Stimulated activated CD4-positive, alpha-beta T cell treated with anti-CD3 and anti-CD28 coated beads, Interleukin-4, amount 100 ng/mL, for 24 hours (primary cell): Measurements from ENCODE around the gene SMG5.

Experiments used
- DNase-seq: peaks from one replicate; pipeline ENCODE4 v3.0.0-alpha.2; 2020

Gene SMG5

DNA sequence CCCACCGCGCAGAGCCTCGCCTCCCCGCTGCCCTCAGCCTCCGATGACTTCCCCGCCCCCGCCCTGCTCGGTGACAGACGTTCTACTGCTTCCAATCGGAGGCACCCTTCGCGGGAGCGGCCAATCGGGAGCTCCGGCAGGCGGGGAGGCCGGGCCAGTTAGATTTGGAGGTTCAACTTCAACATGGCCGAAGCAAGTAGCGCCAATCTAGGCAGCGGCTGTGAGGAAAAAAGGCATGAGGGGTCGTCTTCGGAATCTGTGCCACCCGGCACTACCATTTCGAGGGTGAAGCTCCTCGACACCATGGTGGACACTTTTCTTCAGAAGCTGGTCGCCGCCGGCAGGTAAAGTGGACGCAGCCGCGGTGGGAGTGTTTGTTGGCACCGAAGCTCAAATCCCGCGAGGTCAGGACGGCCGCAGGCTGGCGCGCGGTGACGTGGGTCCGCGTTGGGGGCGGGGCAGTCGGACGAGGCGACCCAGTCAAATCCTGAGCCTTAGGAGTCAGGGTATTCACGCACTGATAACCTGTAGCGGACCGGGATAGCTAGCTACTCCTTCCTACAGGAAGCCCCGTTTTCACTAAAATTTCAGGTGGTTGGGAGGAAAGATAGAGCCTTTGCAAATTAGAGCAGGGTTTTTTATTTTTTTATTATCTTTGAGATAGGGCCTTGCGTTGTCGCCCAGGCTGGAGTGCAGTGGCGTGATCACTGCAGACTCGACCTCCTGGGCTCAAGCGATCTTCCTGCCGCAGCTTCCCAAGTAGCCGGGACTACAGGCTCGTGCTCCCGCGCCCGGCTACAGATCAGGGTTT is 69.6 kb downstream of the SMG5 start, which contains the start of gene PMF1:
Gene PMF1, plus strand, starts transcription at position 175 of the 811 bp plus-strand sequence. Its CDS starts 9 bp downstream, at position 184.
- peak; percentile 97 for DNase-seq

GRCh38 chr1:156212130-156212529 is 70.5 kb downstream of the SMG5 start:
- no peak for DNase-seq

DNA sequence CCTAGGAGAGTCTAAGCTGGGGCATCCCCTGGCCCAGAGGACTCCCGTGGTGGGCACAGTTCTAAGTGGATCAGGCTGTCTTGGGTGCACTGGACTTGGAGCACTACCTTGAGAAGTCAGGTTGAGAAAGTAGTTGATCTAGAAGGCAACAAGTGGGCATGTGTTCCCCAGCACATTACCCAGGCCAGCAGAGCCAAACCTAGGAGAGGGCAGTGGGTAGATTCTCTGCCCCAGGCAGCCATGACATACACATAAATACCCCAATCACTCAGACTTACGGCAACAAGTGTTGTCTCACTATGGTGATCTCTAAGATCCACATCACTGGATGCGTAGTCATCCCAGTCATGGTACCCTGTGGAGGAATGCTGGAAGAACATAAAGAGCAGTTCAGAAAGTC is 71.4 kb downstream of the SMG5 start:
- no peak for DNase-seq

DNA sequence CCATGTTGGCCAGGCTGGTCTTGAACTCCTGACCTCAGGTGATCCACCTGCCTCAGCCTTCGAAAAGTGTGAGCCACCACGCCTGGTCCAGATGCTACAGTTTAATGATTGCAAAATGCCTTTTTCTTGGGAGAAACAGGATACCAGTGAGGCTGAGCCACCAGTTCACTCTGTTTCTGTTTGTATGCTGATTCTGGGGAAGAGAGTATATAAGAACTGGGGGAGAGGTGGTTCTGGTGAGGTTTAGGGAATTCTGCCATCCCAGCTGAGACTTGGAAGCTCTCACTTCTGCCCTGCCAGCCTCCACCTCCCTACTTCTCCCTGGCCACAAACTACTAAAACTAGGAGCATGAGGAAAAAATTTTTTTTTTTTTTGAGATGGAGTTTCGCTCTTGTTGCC is 77.9 kb downstream of the SMG5 start:
- no peak for DNase-seq

DNA sequence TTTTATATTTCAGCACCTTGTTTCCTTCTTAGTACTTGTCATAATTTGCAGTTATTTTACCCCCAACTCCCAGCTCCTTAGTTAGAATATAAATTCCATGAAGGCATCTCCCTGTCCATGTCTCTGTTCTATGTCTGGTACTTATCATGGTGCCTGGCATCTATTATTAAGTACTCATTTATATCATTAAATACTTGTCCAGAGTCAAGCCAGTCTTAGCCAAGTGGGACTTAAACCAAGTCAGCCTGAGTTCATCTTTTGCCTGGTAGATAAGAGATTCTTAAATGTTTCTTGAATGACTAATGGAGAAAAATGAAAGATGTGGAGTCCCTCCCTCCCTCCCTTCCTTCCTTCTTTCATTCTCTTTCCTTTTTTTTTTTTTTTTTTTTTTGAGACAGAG is 79.3 kb downstream of the SMG5 start:
- DNase-seq = no peak

GRCh38 chr1:156200044-156200443 is 82.6 kb downstream of the SMG5 start:
- no peak for DNase-seq
